Measurements from ENCODE around the gene APOL6.
"Not testable (repeated sequence)": the region's sequence is repeated elsewhere in the genome, so short reads cannot be mapped to it uniquely, and the experiment has no call there.

APOL6 gene

GRCh38 chr22:35618427-35619223 lies 29.6 kb upstream of the APOL6 start:
- DNase-seq (ENCODE audit: low spot score), result no peak

DNA sequence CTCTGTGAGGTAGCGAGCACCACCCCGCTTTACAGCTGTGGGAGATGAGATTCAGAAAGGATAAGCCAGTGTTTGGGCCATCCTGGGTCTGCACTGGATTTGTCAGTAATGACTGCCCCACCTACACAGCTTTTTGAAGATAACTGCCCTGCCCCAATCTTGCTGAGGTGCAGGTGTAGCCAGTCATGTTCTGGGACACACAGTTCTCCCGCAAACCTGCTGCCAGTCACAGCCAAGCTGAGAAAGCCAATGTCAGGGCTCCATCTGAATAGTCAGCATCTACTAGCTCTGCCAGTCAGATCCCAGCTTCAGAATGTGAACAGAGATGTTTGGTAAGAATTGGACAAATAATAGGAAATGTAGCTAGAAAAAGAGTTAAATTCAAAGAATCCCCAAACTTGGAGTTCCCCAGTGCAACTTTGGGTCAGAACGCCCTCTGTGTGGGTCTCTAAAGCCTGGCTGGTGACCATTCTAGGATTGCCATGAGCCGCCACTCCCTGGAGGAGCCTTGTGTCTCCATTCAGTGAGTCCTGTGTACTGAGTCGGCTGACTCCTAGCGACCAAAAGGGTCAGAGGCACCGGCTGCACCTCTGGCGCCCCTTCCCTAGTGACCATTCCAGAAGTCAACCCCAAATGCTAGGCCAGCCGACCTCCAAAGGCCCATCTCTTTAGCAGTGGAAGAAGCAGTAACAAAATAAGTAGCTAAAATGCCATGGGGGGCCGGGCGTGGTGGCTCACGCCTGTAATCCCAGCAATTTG lies 28.7 kb upstream of the APOL6 start:
- no peak for DNase-seq (ENCODE audit: low spot score)

- no peak for DNase-seq (ENCODE audit: low spot score)
These were observed 27.5 kb upstream of the APOL6 start for GRCh38 chr22:35620624-35621251.

- DNase-seq (ENCODE audit: low spot score), result no peak
These were observed 26.8 kb upstream of the APOL6 start for GRCh38 chr22:35621451-35621850.

GRCh38 chr22:35622191-35622913 lies 25.9 kb upstream of the APOL6 start:
- DNase-seq (ENCODE audit: low spot score), result no peak

DNA sequence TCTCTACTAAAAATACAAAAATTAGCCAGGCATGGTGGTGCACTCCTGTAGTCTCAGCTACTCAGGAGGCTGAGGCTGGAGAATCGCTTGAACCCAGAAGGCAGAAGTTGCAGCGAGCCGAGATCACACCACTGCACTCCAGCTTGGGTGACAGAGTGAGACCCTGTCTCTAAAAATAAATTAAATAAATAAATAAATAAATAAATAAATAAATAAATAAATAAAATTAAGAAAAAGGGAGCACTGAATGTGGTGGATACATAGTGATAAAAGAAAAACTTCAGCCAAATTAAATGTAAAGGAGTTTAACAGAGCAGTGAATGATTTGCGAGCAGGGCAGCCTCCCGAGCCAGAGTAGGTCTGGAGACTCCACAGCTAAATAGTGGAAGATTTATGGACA lies 24.4 kb upstream of the APOL6 start:
- DNase-seq (ENCODE audit: low spot score), result not testable (repeated sequence)

DNA sequence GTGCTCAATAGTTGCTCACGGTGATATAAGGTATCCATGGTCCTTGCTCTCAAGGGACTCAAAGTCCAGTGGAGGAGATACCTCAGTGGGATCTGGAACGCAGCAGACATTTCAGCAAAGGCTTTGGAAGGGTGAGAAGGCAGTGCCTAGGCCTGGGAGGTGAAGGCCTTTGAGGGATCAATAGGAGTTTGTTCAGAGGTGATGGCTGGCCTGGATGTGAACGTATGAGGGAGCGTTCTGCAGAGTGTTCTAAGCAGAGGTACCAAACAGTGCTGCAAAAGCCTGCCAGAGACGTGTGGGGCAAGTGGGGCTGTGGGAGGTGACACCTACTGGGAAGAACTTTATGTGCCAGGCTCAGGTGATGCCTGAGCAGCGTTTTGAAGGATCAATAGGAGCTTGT lies 23.7 kb upstream of the APOL6 start:
- no peak for DNase-seq (ENCODE audit: low spot score)

DNA sequence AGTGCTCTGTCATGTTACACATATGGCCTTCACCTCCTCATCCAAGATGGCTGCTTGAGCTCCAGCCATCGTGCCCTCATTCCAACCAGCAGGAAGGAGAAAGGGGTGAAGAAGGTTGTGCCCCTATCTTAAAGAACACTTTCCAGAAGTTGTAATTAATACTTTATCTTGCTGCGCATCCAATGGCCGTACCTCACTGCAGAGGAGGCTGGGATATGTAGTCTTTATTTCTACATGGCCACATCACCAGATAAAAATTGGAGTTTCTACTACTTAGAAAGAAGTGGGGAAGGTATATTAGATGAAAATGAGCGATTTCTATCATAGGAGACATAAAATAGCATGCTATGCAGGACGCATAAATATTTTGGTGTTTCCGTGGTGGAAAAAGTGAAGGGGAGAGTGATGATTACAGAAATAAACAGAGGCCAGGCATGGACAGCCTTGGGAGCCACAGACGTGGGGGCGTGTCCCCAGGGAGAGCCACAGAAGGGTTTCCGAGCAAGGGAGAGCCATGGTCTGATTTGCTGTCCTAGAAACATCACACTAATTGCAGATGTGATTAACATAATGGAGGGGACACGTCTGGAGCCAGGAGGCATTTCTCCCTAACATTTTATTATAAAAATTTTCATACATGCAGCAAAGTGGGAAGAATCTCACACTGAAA lies 22.3 kb upstream of the APOL6 start:
- no peak for DNase-seq (ENCODE audit: low spot score)

DNA sequence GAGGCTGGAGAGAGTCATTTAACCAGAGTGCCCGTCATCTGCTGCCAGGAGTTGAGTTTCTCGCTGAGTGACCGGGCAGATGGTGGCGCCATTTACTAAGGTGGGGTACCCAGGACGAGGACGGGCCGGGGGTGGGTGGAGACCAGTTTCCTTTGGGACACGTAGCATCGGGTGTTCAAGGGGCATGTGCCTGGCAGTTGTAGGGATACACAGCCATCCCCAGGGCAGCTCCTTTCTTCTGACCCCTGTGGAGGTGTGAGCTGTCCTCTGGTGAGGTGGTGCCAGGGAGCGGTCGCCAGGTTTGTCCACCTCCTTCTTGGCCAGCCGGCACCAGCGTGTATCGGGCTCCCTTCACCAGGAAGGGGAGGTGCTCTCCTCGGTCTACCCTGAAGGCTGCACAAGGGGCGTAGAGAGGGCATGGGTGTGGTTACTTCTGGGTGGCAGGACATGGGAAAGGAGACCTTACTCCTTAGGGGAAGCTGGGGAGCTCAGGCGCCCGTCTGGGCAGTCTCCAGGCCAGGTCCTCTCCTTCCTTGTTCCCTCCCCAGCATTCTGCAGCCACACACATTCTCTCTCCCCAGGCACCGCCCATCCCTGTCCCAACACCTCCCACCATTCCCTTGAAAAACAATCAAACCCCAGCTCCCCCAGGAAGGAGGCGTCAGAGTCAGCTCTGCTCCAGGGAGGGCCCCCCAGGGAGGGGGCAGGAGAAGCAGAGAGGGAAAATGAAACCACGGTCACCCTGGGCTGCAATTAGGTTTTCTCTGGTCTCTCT lies 20.8 kb upstream of the APOL6 start:
- peak; percentile 32 for DNase-seq (ENCODE audit: low spot score)

DNA sequence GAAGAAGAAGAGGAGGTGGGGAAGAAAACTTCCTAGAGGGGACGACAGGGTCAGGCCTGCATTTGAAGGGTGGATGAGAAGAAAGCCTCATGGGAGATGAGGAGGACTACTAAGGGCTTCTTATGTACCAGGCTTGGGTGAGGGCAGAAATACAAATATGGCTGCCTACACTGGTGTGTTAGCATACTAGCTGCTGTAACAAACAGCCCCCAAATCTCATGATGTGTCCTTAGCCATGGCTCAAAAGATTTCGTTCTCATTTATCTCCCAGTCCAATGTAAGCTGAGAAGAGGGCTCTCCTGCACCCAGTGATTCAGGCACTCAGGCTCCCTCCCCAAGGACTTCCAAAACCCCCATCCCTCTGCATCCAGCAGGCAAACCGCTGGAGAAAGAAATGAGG lies 19.5 kb upstream of the APOL6 start:
- no peak for DNase-seq (ENCODE audit: low spot score)

DNA sequence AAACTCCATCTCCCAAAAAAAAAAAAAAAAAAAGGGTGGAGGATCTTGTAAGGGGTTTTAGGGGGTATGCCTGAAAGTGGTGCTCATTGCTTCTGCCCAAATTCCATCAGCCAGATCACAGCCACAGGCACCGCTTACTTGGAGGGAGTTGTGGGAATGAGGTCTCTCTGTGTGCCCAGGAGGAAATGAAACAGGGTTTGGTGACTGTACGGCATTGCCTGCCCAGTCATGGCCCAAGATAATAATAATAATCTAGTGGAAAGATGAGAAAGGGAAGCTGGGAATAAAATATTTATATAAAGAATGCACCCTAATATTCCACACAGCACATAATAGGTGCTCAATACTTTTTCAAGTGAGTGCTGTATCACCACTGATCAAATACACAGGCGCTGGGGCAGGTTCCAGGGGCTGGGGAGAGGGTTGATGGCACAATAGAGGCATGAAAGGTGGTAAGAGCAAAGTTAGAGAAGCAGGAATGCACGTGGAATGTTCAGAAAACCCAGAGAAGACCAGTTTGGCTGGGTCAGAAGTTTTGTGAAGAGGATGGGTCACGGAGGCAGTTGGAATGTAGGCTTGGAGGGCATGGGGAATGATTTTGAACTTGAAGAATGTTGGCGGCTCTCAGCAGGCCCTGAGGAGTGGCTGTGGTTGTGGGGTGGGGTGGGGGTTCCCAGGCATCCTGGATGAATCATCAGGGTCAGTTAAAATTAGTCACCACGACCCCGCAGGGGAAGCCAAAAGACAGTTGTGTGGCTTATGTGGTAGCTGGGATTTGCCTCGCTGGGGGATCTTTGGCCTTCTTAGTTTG lies 18.6 kb upstream of the APOL6 start:
- no peak for DNase-seq (ENCODE audit: low spot score)

DNA sequence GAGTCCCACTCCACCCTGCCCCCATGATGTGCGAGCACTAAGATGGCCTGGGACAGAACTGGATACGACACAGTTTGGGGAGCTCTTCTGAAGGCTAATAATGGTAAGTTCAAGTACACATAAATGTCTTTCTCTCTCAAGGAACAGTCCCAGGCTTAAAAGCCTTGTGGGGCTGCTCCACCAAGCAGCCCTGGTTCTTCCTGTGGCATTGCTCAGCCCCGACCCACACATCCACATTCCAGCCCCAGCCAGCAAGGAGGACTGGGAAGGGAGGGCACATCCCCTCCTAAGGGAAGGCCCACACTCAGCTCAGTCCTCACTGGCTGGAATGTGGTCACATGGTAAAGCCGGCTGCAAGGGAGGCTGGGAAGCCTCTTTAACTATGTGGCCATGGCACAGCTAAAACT lies 17.9 kb upstream of the APOL6 start:
- DNase-seq (ENCODE audit: low spot score), result no peak

DNA sequence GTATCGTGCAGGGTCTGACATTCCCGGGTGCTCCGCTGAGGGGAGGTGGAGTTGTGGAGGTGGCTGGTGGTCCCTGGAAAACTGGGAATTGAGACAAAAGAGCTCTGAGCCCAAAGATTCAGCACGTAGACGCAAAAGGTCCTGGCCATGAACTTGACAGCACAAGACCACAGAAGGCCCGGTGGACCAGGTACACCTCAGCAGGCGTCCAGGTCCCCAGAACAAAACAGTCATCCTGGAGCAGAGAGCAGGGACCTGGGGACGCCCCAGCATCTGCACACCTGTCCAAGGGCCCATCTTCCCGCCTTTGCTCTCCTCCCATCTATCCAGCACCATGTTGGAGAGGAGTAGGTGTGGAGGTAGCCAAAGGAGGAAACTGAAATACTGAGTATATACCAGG lies 17.4 kb upstream of the APOL6 start:
- DNase-seq (ENCODE audit: low spot score), result no peak

- DNase-seq (ENCODE audit: low spot score), result no peak
These were observed 16.6 kb upstream of the APOL6 start for GRCh38 chr22:35631597-35631996.

- DNase-seq (ENCODE audit: low spot score), result no peak
These were observed 15.3 kb upstream of the APOL6 start for GRCh38 chr22:35632935-35633334.

- DNase-seq (ENCODE audit: low spot score), result no peak
These were observed 14.7 kb upstream of the APOL6 start for GRCh38 chr22:35633520-35633919.

GRCh38 chr22:35634015-35634414 lies 14.2 kb upstream of the APOL6 start:
- DNase-seq (ENCODE audit: low spot score), result no peak

DNA sequence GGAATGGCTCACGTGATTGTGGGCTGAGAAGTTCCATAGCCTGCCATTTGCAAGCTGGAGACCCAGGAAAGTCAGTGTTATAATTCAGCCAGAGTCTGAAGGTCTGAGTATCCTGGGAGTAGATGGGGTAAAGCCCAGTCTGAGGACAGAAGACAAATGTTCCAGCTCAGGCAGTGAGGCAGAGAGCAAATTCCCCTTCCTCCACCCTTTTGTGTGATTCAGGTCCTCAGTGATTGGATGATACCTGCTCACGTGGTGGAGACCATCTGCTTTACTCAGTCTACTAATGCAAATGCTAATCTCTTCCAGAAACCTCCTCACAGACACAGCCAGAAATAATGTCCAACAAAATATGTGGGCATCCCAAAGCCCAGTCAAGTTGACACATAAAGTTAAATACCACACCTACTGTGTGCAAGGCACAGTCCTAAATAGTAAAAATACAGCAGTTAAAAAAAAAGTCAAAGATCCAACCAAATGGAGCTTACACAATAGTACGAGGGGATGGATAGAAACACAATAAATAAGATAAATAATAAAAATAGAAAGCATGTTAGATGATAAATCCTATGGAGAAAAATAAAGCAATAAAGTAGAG lies 13.2 kb upstream of the APOL6 start:
- no peak for DNase-seq (ENCODE audit: low spot score)

DNA sequence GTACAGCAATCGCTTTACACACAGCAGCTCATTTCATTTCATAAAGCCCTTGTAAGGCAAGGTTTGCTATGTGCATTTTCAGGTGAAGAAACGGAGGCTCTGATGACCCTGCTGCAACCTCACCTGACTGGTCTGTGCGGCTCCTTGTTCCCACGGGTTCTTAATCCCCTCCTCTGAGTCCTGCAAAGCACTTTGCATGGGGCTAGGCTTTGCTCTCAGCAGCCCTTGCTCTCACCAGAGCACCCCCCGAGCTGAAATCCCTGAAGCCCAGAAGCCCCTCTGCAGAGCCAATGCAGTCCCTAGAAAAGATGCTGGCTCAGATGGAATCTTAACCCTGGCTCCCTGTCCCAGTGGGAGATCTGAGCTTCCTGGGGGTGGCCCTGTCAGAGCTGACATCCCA lies 11.0 kb upstream of the APOL6 start:
- no peak for DNase-seq (ENCODE audit: low spot score)

DNA sequence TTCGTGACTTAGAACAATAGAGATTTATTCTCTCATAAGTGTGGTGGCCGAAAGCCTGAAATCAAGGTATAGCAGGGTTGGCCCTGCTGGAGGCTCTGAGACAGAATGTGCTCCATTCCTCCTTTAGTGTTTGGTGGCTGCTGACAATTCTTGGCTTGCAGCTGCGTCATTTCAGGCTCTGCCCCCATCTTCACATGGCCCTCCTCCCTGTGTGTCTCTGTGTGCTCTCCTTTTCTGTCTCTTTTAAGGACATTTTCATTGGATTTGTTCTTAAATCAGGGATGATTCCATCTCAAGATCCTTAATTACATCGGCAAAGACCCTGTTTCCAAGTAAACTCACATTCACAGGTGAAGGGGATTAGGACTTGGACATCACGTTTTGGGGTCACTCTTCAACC lies 10.2 kb upstream of the APOL6 start:
- DNase-seq (ENCODE audit: low spot score), result no peak
